ENCODE results near the gene KCNAB1. TPM values are rescaled to one million over a fixed set of nuclear protein-coding genes. Genes with fewer than 3 reads are reported as not detected.

The KCNAB1 gene
- total RNA-seq, 1 donor from 2014 or later, result 3.2 TPM

DNA sequence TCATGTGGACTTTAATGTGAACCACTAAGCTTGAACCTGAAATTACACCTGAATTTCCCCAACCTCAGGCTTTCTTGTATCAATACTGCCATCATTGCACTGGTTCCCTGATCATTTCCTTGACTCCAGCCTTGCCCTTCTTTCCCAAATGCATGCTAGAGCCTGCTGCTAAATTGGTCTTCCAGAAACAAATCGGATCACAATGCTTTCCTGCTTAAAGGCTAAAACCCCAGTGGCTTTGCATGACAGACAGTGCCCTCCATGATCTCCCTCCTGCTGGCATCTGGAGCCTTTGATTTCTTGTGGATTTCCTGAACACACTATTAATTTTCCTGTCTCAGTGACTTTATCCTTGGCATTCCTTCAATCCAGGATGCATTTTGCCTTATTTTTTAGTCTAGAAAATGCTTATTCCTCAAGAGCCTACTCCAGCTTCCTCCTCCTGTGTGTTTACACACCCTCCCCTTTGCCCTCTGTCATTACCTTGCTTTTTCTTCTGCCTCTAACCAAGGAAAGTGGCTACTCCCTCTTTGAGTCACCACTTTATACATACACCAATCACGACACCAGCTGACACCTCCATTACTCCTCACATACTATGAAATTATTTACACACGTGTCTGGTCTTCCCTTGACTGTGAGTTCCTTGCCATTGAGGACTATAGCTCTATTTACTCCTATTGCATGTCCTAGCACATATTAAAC, 214.6 kb downstream of the KCNAB1 start:
- intact Hi-C loops (cut with DNase I), result no loop called here
- no peaks in the 10 kb centered on the region for H3K9me3 ChIP-seq
- no peak for ATAC-seq

DNA sequence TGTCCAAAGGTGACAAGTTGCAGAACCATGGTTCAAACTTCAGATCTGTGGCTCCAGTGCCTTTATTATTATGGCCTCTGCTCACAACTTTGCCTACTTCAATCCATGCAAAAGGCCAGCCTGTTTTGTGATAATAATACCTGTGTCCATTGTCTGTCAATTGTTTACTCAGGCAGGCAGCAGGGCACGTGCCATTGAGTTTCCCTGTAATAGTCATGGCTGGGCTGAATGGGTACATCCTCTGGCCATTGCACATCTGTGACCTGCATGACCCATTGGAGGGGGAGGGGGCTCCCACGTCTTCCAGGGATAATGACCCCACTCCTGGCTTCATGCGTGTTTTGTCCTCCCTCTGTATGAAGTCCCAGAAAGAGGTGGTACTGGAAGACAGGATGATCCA, 219.1 kb downstream of the KCNAB1 start:
- intact Hi-C loops (cut with DNase I), result no loop called here
- Histone ChIP-seq H3K27me3 (no peaks in the 10 kb centered on the region), H3K9me3 (no peaks in the 10 kb centered on the region), H3K4me3 (no peak overlapping the region), H3K27ac (no peak overlapping the region), H3K4me1 (no peaks in the 10 kb centered on the region), H3K36me3 (no peaks in the 10 kb centered on the region)
- TF ChIP-seq, protein P1, sequence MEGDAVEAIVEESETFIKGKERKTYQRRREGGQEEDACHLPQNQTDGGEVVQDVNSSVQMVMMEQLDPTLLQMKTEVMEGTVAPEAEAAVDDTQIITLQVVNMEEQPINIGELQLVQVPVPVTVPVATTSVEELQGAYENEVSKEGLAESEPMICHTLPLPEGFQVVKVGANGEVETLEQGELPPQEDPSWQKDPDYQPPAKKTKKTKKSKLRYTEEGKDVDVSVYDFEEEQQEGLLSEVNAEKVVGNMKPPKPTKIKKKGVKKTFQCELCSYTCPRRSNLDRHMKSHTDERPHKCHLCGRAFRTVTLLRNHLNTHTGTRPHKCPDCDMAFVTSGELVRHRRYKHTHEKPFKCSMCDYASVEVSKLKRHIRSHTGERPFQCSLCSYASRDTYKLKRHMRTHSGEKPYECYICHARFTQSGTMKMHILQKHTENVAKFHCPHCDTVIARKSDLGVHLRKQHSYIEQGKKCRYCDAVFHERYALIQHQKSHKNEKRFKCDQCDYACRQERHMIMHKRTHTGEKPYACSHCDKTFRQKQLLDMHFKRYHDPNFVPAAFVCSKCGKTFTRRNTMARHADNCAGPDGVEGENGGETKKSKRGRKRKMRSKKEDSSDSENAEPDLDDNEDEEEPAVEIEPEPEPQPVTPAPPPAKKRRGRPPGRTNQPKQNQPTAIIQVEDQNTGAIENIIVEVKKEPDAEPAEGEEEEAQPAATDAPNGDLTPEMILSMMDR (IDR thresholded peaks at IDR 0.05), result no peak
- DNase-seq (no peak), ATAC-seq (no peak)

More for the DNA sequence above, 214.6 kb downstream of the KCNAB1 start:
- DNase-seq, result no peak
- TF ChIP-seq, protein P1 (IDR thresholded peaks at IDR 0.05), result no peak
- no peak overlapping the region for H3K27ac ChIP-seq
- H3K27me3 ChIP-seq, result no peaks in the 10 kb centered on the region
- H3K4me3 ChIP-seq, result no peak overlapping the region
- no peaks in the 10 kb centered on the region for H3K36me3 ChIP-seq
- no peaks in the 10 kb centered on the region for H3K4me1 ChIP-seq

GRCh38 chr3:156341332-156341731, 221.0 kb downstream of the KCNAB1 start:
- Histone ChIP-seq H3K4me1 (no peaks in the 10 kb centered on the region), H3K9me3 (no peaks in the 10 kb centered on the region), H3K27ac (no peak overlapping the region), H3K36me3 (no peaks in the 10 kb centered on the region), H3K27me3 (no peaks in the 10 kb centered on the region), H3K4me3 (no peak overlapping the region)
- TF ChIP-seq, protein P1 (IDR thresholded peaks at IDR 0.05), result no peak
- intact Hi-C loops (cut with DNase I), result no loop called here
- no peak for ATAC-seq
- no peak for DNase-seq

- intact Hi-C loops (cut with DNase I), result no loop called here
- no peak for DNase-seq
- TF ChIP-seq, protein P1 (IDR thresholded peaks at IDR 0.05), result no peak
- Histone ChIP-seq H3K4me3 (no peak overlapping the region), H3K9me3 (no peaks in the 10 kb centered on the region), H3K27me3 (no peaks in the 10 kb centered on the region), H3K36me3 (no peaks in the 10 kb centered on the region), H3K4me1 (no peaks in the 10 kb centered on the region), H3K27ac (no peak overlapping the region)
- no peak for ATAC-seq
Observed at GRCh38 chr3:156341831-156342416, 221.5 kb downstream of the KCNAB1 start.

DNA sequence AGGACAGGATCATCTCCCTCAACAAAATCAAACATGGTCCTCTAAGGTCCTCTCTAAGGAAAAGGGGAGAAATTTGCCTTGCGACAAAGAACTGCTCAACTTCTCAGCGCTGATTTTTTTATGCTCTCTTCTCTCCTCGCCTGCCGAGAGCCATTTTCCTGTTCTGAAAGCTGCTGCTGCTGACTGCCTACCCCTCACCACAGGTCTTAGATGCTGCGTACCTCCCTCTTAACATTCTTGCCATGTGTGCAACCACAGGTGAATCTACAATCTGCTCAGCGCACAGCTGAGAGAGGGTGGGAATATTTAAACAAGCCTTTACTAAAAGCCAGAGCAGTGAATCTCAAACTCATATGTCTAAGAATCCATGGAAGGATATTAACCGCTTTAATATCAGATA, 223.8 kb downstream of the KCNAB1 start:
- H3K4me3 ChIP-seq, result no peak overlapping the region
- no peaks in the 10 kb centered on the region for H3K4me1 ChIP-seq
- no peak overlapping the region for H3K27ac ChIP-seq
- TF ChIP-seq, protein P1 (IDR thresholded peaks at IDR 0.05), result no peak
- no peaks in the 10 kb centered on the region for H3K9me3 ChIP-seq
- intact Hi-C loops (cut with DNase I), result no loop called here
- DNase-seq (no peak), ATAC-seq (no peak)
- H3K27me3 ChIP-seq, result no peaks in the 10 kb centered on the region
- H3K36me3 ChIP-seq, result no peaks in the 10 kb centered on the region
